ENCODE data around the gene GLI3.

GRCh38 chr7:42074076-42074475, 162.9 kb downstream of the GLI3 start:
- TF ChIP-seq EZH2 (optimal IDR thresholded peaks at IDR 0.05; ENCODE audit: low read depth, low read length) (no peak), CTCF (IDR thresholded peaks at IDR 0.05; ENCODE audit: low read length) (no peak), EZH2phosphoT487 (IDR thresholded peaks at IDR 0.05; ENCODE audit: low read length) (no peak)
